ENCODE data around the gene GGT1.
"Not testable (repeated sequence)": the region's sequence is repeated elsewhere in the genome, so short reads cannot be mapped to it uniquely, and the experiment has no call there.

Gene GGT1

DNA sequence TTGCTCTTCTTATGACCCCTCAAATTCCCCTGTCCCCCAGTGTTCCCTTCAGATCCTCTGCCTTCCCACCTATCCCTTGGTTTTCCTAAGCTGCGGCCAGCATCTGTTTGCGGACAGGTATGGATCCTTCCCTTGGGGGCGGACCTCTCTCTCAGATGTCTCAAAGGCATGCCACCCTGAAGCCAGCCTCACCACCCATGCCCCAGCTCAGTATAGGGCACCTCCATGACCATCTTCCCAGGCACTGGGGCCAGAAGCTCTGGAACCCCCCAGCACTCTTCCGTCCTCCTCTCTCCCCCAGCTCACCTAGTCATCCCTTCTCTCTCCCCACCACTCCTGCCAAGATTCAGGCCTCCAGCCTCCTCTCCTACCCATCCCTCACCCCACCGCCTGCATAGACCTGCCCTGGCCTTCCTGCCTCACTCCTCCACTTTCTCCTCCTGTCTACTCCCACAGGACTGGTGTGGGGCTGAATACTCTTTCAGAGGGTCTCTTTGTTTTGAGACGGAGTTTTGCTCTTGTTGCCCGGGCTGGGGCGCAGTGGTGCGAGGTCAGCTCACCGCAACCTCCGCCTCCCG, 12.3 kb upstream of the GGT1 start:
- DNase-seq (ENCODE audit: low read depth) = no peak
- no peak overlapping the region for H3K4me3 ChIP-seq (ENCODE audit: low read depth, low read length)
- TF ChIP-seq, protein P1, sequence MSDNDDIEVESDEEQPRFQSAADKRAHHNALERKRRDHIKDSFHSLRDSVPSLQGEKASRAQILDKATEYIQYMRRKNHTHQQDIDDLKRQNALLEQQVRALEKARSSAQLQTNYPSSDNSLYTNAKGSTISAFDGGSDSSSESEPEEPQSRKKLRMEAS (IDR thresholded peaks at IDR 0.05; ENCODE audit: low read depth, low read length) = no peak
- TF ChIP-seq, protein P2, sequence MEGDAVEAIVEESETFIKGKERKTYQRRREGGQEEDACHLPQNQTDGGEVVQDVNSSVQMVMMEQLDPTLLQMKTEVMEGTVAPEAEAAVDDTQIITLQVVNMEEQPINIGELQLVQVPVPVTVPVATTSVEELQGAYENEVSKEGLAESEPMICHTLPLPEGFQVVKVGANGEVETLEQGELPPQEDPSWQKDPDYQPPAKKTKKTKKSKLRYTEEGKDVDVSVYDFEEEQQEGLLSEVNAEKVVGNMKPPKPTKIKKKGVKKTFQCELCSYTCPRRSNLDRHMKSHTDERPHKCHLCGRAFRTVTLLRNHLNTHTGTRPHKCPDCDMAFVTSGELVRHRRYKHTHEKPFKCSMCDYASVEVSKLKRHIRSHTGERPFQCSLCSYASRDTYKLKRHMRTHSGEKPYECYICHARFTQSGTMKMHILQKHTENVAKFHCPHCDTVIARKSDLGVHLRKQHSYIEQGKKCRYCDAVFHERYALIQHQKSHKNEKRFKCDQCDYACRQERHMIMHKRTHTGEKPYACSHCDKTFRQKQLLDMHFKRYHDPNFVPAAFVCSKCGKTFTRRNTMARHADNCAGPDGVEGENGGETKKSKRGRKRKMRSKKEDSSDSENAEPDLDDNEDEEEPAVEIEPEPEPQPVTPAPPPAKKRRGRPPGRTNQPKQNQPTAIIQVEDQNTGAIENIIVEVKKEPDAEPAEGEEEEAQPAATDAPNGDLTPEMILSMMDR (IDR thresholded peaks at IDR 0.05; ENCODE audit: low read depth, low read length) = no peak
- TF ChIP-seq MYC (IDR thresholded peaks at IDR 0.05; ENCODE audit: low read depth, low read length) (no peak), POLR2A (IDR thresholded peaks at IDR 0.05; ENCODE audit: extremely low read depth, insufficient read length) (no peak)

DNA sequence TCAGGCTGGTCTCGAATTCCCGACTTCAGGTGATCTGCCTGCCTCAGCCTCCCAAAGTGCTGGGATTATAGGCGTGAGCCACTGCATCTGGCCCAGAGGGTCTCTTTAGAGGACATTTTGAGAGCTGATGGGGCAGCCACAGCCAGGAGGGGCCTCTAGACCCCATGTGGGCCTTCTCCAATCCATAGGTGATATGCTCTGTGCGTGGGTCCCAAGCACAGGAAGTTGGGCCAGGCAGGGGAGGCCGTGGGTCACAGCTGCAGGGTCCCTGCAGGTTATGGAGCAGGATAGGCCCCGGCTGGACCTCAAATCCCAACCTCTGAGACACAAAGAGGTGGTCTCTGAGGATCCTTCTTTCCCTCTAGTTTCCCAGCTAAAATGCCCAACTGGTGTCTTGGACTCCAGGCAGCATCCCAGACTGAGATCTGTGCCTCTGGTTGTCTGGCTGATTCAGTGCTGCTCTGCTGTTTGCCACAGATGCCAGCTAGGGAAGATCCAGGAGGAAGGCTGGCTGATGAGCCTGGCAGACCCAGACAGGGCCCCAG, 11.6 kb upstream of the GGT1 start:
- TF ChIP-seq, protein P2 (IDR thresholded peaks at IDR 0.05; ENCODE audit: low read depth, low read length) = no peak
- TF ChIP-seq, protein P1 (IDR thresholded peaks at IDR 0.05; ENCODE audit: low read depth, low read length) = no peak
- TF ChIP-seq POLR2A (IDR thresholded peaks at IDR 0.05; ENCODE audit: extremely low read depth, insufficient read length) (no peak), MYC (IDR thresholded peaks at IDR 0.05; ENCODE audit: low read depth, low read length) (no peak)
- DNase-seq (ENCODE audit: low read depth) = no peak
- H3K4me3 ChIP-seq (ENCODE audit: low read depth, low read length) = no peak overlapping the region

DNA sequence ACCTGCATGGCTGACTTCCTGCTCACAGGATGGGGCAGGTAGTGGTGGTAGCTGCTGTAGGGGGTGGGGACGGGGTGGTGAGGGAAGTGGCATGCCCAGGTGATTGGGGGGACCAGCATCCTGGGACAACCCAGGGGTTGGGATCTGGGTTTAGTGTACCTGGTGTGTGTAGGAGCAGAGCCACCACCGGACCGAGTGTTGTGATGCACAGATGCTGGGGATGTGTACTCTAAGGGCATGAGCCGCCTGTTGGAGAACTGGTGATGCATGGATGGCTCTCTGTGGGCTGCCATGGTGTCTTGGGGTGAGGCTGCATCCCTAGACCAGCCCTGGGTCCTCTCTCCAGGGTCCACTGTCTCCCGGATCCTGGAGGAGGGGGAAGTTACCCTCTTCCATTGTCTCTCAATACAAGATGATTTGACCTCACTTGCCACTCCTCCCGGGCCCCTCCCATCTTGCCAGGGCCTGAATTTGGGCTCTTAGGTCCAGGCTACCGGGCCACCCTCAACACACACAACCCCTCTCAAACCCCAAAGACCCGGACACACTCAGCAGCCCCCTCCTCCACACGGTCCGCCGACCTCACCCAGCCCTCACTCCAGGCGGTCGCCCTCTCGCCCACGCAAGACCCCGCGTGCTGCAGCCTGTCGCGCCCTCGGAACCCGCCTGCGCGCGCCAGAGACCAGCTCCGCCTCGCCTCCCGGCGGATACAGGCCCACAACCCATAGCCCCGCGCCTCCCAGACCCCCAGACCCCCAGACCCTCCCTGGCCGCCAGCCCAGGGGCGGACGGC, 10.7 kb upstream of the GGT1 start:
- H3K4me3 ChIP-seq (ENCODE audit: low read depth, low read length) = peak overlapping the region; percentile 7
- TF ChIP-seq POLR2A (IDR thresholded peaks at IDR 0.05; ENCODE audit: extremely low read depth, insufficient read length) (no peak), MYC (IDR thresholded peaks at IDR 0.05; ENCODE audit: low read depth, low read length) (no peak)
- TF ChIP-seq, protein P1 (IDR thresholded peaks at IDR 0.05; ENCODE audit: low read depth, low read length) = no peak
- TF ChIP-seq, protein P2 (IDR thresholded peaks at IDR 0.05; ENCODE audit: low read depth, low read length) = no peak
- no peak for DNase-seq (ENCODE audit: low read depth)

DNA sequence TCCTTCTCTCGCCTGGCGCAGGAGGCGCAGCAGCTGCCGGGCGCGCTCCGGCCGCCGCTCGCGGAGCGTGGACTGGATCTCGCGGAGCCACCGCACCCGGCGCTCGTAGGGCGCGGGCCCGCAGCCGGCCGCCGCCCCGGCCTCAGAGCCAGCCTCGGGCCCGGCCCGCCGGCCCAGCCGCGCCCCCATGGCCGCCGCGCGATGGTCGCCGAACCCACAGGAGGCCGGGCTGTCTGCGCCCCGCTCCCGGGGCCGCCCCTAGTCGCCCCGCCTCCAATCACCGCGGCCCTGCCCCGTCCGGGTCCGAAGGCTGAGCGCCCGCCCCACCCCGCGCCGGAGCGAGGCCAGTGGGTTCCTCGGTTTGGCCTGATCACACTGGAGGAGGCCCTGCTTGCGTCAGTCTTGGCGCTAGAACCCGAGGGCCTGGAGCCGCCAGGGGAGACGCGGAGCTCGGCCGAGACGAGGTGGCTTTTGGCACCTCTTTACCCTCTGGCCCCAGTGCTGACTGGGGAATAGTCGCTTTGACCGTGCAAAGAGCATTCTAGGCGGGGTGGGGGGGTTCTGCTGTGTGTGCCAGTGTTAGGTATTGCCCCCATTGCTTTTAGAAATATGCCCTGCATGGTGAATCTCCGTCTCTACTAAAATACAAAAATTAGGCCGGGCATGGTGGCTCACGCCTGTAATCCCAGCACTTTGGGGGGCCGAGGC, 10.0 kb upstream of the GGT1 start, which contains the start of gene LRRC75B:
Gene LRRC75B, minus strand, starts transcription at position 223 of the 708 bp plus-strand sequence. Its CDS starts 34 bp downstream, at position 189.
- DNase-seq (ENCODE audit: low read depth) = peak; percentile 86
- TF ChIP-seq, protein P1 (IDR thresholded peaks at IDR 0.05; ENCODE audit: low read depth, low read length) = no peak
- TF ChIP-seq, protein P2 (IDR thresholded peaks at IDR 0.05; ENCODE audit: low read depth, low read length) = no peak
- no peak for TF ChIP-seq MYC (IDR thresholded peaks at IDR 0.05; ENCODE audit: low read depth, low read length)
- no peak for TF ChIP-seq POLR2A (IDR thresholded peaks at IDR 0.05; ENCODE audit: extremely low read depth, insufficient read length)
- peak within 1 kb of the TSS; percentile 25 for H3K4me3 ChIP-seq (ENCODE audit: low read depth, low read length)

DNA sequence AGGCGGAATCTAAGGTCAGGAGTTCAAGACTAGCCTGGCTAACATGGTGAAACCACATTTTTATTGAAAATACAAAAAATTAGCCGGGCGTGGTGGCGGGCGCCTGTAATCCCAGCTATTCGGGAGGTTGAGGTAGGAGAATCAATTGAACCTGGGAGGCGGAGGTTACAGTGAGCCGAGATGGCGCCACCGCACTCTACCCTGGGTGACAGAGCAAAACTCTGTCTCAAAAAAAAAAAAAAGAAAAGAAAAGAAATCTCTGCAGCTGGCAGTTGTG, 9.5 kb upstream of the GGT1 start:
- not testable (repeated sequence) for H3K4me3 ChIP-seq (ENCODE audit: low read depth, low read length)

More for the DNA sequence above, 9.5 kb upstream of the GGT1 start:
- not testable (repeated sequence) for DNase-seq (ENCODE audit: low read depth)
